Measurements from ENCODE around the gene TAX1BP3.
"Not testable (repeated sequence)": the region's sequence is repeated elsewhere in the genome, so short reads cannot be mapped to it uniquely, and the experiment has no call there.

The TAX1BP3 gene, protein sequence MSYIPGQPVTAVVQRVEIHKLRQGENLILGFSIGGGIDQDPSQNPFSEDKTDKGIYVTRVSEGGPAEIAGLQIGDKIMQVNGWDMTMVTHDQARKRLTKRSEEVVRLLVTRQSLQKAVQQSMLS

DNA sequence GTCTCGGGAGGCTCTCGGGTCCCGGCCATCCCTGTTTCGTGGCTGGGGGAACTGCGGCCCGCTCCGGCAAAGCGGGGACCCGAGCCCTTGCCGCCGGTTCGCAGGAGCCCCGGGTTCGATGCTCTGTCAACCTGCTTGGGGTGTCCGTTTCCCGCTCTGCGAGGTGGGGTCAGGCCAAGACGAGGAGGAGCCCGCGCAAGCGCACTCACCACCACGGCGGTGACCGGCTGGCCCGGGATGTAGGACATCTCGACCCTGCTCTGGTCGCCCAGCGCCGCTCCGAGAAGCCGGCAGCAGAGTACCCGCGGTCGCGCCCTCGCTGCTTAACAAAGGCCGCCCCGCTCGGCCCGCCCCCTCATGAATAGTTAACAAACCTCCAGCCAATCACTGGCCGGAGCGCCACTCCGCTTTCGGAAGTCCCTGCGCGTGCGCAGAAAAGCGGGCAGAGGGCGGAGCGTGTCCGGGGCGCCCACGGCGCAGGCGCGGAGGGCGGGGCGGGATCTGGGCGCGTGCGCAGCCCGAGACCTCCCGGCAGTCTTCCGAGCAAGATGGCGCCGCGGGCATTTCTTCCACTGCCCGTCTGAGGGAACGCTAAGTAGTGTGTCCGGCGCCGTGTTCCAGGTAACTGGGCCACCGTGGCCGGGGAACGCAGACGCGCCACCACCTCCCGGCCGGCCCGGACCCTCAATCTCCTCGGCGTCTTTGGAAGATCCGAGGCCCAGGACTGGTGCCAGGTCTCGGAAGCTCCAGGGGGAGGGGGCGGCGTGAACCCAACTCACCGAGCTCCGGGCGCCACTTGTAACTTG is at the start of gene TAX1BP3, which contains the start of gene EMC6:
TSS of gene TAX1BP3 (minus strand) at position 300 of the 806 bp plus-strand sequence. CDS start at position 248, 52 bp downstream.
TSS of gene EMC6 (plus strand) at position 534 of the 806 bp plus-strand sequence. CDS start 335 bp downstream, outside the sequence.
- DNase-seq (ENCODE audit: low read depth): peak; percentile 94
- TF ChIP-seq, protein P1, sequence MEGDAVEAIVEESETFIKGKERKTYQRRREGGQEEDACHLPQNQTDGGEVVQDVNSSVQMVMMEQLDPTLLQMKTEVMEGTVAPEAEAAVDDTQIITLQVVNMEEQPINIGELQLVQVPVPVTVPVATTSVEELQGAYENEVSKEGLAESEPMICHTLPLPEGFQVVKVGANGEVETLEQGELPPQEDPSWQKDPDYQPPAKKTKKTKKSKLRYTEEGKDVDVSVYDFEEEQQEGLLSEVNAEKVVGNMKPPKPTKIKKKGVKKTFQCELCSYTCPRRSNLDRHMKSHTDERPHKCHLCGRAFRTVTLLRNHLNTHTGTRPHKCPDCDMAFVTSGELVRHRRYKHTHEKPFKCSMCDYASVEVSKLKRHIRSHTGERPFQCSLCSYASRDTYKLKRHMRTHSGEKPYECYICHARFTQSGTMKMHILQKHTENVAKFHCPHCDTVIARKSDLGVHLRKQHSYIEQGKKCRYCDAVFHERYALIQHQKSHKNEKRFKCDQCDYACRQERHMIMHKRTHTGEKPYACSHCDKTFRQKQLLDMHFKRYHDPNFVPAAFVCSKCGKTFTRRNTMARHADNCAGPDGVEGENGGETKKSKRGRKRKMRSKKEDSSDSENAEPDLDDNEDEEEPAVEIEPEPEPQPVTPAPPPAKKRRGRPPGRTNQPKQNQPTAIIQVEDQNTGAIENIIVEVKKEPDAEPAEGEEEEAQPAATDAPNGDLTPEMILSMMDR (IDR thresholded peaks at IDR 0.05; ENCODE audit: low read depth, low read length, missing control alignments): no peak
- H3K4me3 ChIP-seq (ENCODE audit: low read depth, low read length): peak within 1 kb of the TSS; percentile 99
- in situ Hi-C loops (cut with HindIII; ENCODE audit: low sequenced_read_pairs): no loop called here

DNA sequence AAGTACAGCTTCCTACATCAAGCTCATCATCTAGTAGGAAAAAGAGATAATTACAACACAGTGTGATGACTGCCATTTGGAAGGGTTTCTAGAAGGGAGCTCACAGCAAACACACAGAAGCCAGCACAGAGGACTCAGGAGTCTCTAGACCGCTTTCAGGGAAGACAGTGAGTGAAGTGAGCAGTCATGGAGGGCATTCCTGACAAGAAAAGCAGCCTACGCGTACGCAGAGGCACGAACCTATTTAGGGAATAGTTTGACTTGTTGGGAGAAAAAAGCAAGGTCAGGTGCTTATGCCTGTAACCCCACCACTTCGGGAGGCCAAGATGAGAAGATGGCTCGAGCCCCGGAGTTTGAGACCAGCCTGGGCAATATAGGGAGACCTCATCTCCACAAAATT is 46.9 kb upstream of the TAX1BP3 start:
- DNase-seq (ENCODE audit: low read depth): no peak
- H3K4me3 ChIP-seq (ENCODE audit: low read depth, low read length): no peak overlapping the region
- in situ Hi-C loops (cut with HindIII; ENCODE audit: low sequenced_read_pairs): no loop called here
- TF ChIP-seq, protein P1 (IDR thresholded peaks at IDR 0.05; ENCODE audit: low read depth, low read length, missing control alignments): no peak

DNA sequence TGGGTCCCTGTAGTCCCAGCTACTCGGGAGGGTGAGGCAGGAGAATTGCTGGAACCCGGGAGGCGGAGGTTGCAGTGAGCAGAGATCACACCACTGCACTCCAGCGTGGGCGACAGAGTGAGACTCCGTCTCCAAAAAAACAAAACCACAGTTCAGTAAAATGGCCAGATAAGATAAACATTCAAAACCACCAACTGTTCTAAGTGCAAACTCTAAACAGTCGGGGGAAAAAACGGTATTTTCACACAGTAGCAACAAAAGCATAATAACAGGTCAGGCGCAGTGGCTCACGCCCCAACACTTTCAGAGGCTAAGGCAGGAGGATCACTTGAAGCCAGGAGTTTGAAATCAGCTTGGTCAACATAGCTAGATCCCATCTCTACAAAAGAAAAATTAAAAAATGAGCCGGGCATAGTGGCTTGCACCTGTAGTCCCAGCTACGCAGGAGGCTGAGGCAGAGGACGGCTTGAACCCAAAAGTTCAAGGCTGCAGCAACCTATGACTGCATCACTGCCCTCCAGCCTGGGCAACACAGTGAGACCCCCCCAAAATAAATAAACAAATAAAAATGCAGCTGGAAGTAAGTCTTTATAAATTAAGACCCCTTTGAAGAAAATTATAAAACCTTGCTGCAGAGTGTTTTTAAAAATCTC is 44.6 kb upstream of the TAX1BP3 start:
- in situ Hi-C loops (cut with HindIII; ENCODE audit: low sequenced_read_pairs): no loop called here
- TF ChIP-seq, protein P1 (IDR thresholded peaks at IDR 0.05; ENCODE audit: low read depth, low read length, missing control alignments): no peak
- no peak overlapping the region for H3K4me3 ChIP-seq (ENCODE audit: low read depth, low read length)
- DNase-seq (ENCODE audit: low read depth): no peak

DNA sequence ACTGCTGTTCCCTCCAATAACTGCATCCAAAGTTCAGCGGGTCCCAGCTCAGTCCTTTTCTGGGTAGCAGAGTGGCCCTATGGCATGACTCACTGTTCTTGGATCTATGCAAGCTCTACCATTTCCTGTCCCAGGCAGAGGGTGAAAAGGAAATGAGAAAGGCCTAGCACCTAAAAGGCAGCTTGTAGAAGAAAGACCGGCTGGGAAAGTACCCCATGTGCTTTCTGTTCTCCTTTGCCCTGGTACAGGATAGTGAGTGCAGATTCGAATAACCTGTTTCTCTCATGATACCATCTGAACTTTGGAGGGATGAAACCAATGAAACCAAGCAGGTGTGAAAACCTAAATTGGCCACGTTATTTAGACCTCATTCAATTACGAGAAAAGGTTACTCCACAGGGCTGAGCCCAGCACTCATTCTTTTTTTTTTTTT is 42.6 kb upstream of the TAX1BP3 start:
- DNase-seq (ENCODE audit: low read depth): no peak
- TF ChIP-seq, protein P1 (IDR thresholded peaks at IDR 0.05; ENCODE audit: low read depth, low read length, missing control alignments): no peak
- in situ Hi-C loops (cut with HindIII; ENCODE audit: low sequenced_read_pairs): no loop called here
- no peak overlapping the region for H3K4me3 ChIP-seq (ENCODE audit: low read depth, low read length)

DNA sequence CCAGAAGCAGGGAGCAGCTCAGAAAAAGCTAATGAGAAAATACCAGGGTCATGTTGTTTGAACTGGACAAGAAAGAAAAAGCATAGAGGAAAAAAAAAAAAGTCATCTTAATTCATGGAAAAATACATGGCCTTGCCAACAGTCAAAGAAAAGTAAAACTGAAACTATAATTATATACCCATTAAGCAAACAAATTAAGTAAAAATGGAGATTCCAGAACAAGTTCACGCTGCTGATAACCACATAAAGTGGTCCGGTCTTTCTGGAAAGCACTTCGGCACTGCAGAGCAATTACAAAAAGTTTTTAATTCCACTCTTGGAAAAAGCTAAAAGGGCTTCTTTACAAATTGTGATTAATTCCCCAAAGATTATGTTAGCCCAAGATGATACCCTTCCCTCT is 40.0 kb upstream of the TAX1BP3 start:
- TF ChIP-seq, protein P1 (IDR thresholded peaks at IDR 0.05; ENCODE audit: low read depth, low read length, missing control alignments): no peak
- no peak for DNase-seq (ENCODE audit: low read depth)
- in situ Hi-C loops (cut with HindIII; ENCODE audit: low sequenced_read_pairs): no loop called here
- no peak overlapping the region for H3K4me3 ChIP-seq (ENCODE audit: low read depth, low read length)

DNA sequence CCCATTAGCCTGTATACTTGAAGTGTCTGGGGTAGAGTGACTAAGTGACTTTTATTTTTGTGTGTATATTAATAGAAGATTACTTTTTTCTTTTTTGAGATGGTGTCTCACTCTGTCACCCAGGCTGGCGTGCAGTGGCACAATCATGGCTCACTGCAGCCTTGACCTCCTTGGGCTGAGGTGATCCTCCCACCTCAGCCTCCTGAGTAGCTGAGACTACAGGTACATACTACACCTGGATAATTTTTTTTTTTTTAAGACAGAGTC is 37.3 kb upstream of the TAX1BP3 start:
- in situ Hi-C loops (cut with HindIII; ENCODE audit: low sequenced_read_pairs): not testable (repeated sequence)

More for the DNA sequence above, 37.3 kb upstream of the TAX1BP3 start:
- not testable (repeated sequence) for DNase-seq (ENCODE audit: low read depth); H3K4me3 ChIP-seq (ENCODE audit: low read depth, low read length)
